Hematopoietic multipotent progenitor cell treated with erythropoietin and hydrocortisone succinate and interleukin-3 and kit ligand, for 4 days (in vitro differentiated cells): ENCODE measurements around the gene KRTAP10-12.
A peak's percentile ranks its signal among the peaks of the same experiment; 100 is the strongest.

ENCODE experiments used
- DNase-seq: peaks from one replicate; pipeline ENCODE4 v3.0.0-alpha.2; 2015

Gene KRTAP10-12

GRCh38 chr21:44699502-44700001 is 2.6 kb downstream of the KRTAP10-12 start:
- DNase-seq, result no peak

GRCh38 chr21:44700101-44701022 is 3.4 kb downstream of the KRTAP10-12 start:
- no peak for DNase-seq

GRCh38 chr21:44701023-44701400 is 4.0 kb downstream of the KRTAP10-12 start:
- no peak for DNase-seq

GRCh38 chr21:44701541-44701940 is 4.6 kb downstream of the KRTAP10-12 start:
- no peak for DNase-seq

GRCh38 chr21:44702111-44702972 is 5.4 kb downstream of the KRTAP10-12 start:
- DNase-seq, result no peak

- DNase-seq, result no peak
Observed at GRCh38 chr21:44702973-44703730, 6.2 kb downstream of the KRTAP10-12 start.

- DNase-seq, result no peak
Observed at GRCh38 chr21:44703731-44704635, 7.0 kb downstream of the KRTAP10-12 start.

GRCh38 chr21:44704636-44705001 is 7.6 kb downstream of the KRTAP10-12 start:
- DNase-seq, result no peak

GRCh38 chr21:44706026-44706705 is 9.2 kb downstream of the KRTAP10-12 start:
- no peak for DNase-seq

GRCh38 chr21:44706706-44707581 is 10.0 kb downstream of the KRTAP10-12 start:
- DNase-seq, result no peak

- DNase-seq, result no peak
Observed at GRCh38 chr21:44708213-44708865, 11.4 kb downstream of the KRTAP10-12 start.

- DNase-seq, result no peak
Observed at GRCh38 chr21:44708866-44709425, 12.0 kb downstream of the KRTAP10-12 start.

GRCh38 chr21:44709426-44710293 is 12.7 kb downstream of the KRTAP10-12 start:
- DNase-seq, result peak; percentile 21

GRCh38 chr21:44710294-44710665 is 13.3 kb downstream of the KRTAP10-12 start:
- no peak for DNase-seq

GRCh38 chr21:44710756-44711326 is 13.9 kb downstream of the KRTAP10-12 start:
- no peak for DNase-seq

GRCh38 chr21:44711327-44712202 is 14.6 kb downstream of the KRTAP10-12 start, which contains the start of gene TSPEAR:
TSPEAR (minus strand) TSS chr21:44711572; CDS start chr21:44711514, 58 bp downstream.
- DNase-seq, result no peak
